ENCODE measurements around the gene JADE2. TPM values are rescaled to one million over a fixed set of nuclear protein-coding genes. Genes with fewer than 3 reads are reported as not detected.

The JADE2 gene
- total RNA-seq, 1 donor from 2014 or later: 2.1 TPM

DNA sequence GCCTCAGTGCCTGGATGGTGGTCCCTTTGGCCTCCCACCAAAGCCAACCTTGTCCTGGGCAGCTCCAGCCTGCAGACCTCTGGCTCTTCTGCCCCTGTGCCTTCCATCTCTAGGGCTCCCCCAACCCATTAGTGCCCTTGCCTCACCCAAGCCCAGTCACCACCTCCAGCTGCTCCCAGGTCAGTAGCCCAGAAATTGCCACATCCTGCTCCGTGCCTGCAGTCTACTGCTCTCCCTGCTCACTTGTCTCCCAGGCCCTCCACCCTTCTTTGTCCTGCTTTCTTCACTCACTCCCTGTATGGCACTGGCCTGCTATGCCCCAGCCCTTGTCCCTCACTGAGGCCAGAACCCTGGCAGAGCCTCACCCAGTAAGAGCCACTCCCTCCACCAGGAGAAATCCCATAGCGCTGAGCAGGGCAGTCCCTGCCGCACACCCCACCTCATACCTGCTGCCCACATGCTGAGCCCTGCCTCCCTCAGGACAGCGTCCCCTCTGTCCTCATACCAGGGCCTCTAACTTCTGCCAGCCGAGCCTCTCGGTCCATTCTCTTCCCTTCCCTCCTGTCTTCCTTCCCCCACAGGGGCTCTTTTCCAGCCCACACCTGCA is 44.4 kb downstream of the JADE2 start:
- no peaks in the 10 kb centered on the region for H3K36me3 Mint-ChIP-seq (ENCODE audit: unreplicated experiment)

DNA sequence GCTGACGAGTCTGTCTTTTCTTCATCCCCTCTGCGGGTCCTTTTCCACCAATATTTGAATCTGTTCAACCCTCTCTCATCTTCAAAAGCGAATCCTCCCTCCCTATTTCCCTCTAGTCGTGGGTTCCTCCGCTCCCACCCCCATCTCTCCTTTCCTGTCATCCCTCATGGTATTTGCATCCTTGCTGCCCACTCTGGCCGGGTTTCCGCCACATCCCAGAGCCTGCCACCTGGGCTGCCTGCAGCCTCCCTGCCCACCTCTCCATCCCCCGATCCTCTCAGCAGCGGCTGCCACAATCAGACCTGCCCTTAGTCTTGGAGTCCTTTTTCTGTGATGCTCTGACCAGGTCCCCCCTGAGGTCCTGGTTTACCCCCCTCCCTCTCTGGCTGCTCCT is 44.9 kb downstream of the JADE2 start:
- Mint-ChIP-seq H3K27ac (ENCODE audit: unreplicated experiment) (no peak overlapping the region), H3K4me1 (ENCODE audit: low read depth, unreplicated experiment) (no peaks in the 10 kb centered on the region), H3K36me3 (ENCODE audit: unreplicated experiment) (no peaks in the 10 kb centered on the region), H3K9me3 (ENCODE audit: unreplicated experiment) (peaks cover 6% of the 10 kb centered on the region), H3K4me3 (ENCODE audit: unreplicated experiment) (no peak overlapping the region), H3K27me3 (ENCODE audit: unreplicated experiment) (peaks cover 12% of the 10 kb centered on the region)
- DNase-seq: no peak
- no peak for TF ChIP-seq CTCF (IDR thresholded peaks at IDR 0.05; ENCODE audit: partially characterized antibody, unreplicated experiment)

More for the DNA sequence above, 44.4 kb downstream of the JADE2 start:
- TF ChIP-seq CTCF (IDR thresholded peaks at IDR 0.05; ENCODE audit: partially characterized antibody, unreplicated experiment): no peak
- Mint-ChIP-seq H3K9me3 (ENCODE audit: unreplicated experiment) (peaks cover 6% of the 10 kb centered on the region), H3K27me3 (ENCODE audit: unreplicated experiment) (peaks cover 12% of the 10 kb centered on the region), H3K4me3 (ENCODE audit: unreplicated experiment) (no peak overlapping the region), H3K4me1 (ENCODE audit: low read depth, unreplicated experiment) (no peaks in the 10 kb centered on the region), H3K27ac (ENCODE audit: unreplicated experiment) (no peak overlapping the region)
- DNase-seq: no peak

DNA sequence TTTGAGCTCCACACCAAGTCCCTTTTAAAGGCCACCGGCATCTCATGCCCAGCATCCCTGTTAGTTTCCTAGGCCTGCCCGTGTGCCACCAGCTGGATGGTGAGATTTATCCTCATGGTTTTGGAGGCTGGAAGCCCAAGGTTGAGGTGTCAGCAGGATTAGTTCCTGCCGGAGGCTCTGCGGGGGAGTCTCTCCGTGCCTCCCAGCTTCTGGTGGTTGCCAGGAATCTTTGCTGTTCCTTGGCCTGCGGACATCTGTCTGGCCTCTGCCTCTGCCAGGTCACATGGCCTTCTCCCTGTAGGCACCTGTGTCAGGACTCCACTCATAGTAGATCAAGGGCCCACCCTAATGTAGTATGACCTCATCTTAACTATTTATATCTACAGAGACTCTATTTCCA is 45.4 kb downstream of the JADE2 start:
- Mint-ChIP-seq H3K27me3 (ENCODE audit: unreplicated experiment) (peaks cover 10% of the 10 kb centered on the region), H3K4me3 (ENCODE audit: unreplicated experiment) (no peak overlapping the region), H3K9me3 (ENCODE audit: unreplicated experiment) (peaks cover 6% of the 10 kb centered on the region), H3K36me3 (ENCODE audit: unreplicated experiment) (no peaks in the 10 kb centered on the region), H3K4me1 (ENCODE audit: low read depth, unreplicated experiment) (no peaks in the 10 kb centered on the region), H3K27ac (ENCODE audit: unreplicated experiment) (no peak overlapping the region)
- DNase-seq: no peak
- TF ChIP-seq CTCF (IDR thresholded peaks at IDR 0.05; ENCODE audit: partially characterized antibody, unreplicated experiment): no peak

DNA sequence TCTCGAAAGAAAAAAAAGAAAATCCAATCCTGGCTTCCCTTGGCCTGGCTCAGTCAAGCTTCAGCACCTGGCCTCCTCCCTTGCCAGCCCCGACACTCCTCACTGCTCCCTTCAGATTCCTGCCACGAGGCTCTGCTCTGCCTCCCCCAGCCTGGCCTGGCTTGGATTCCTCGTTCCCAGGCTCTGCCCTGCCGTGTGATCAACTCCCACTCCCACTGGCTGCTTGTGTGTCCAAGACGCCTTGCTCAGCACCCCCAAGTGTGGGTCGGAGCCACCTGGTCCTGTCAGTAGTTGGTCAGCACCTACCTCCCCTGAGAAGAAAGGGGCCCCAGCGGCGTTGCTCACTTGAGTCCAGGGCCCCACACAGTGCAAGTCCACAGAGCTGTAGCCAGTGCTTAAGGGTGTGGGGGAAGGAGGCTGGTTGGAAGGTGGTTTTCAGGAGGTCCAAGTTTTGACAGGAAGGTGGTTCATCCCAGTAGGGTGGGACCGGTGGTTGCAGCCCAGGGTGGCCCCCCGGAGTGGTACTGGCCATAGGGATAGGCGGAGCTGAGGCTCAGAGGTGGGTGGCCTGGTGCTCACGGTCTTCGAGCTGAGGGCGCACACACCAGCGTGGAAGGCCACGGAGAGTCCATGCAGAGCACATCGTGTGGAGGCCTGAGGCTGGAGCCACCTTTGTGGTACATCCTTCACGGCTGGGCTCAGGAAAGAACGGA is 46.4 kb downstream of the JADE2 start:
- H3K36me3 Mint-ChIP-seq (ENCODE audit: unreplicated experiment): no peaks in the 10 kb centered on the region
- TF ChIP-seq CTCF (IDR thresholded peaks at IDR 0.05; ENCODE audit: partially characterized antibody, unreplicated experiment): no peak
- H3K4me3 Mint-ChIP-seq (ENCODE audit: unreplicated experiment): no peak overlapping the region
- H3K4me1 Mint-ChIP-seq (ENCODE audit: low read depth, unreplicated experiment): no peaks in the 10 kb centered on the region
- no peak for DNase-seq
- H3K27me3 Mint-ChIP-seq (ENCODE audit: unreplicated experiment): peaks cover 8% of the 10 kb centered on the region
- H3K9me3 Mint-ChIP-seq (ENCODE audit: unreplicated experiment): peaks cover 6% of the 10 kb centered on the region
- H3K27ac Mint-ChIP-seq (ENCODE audit: unreplicated experiment): no peak overlapping the region

- Mint-ChIP-seq H3K9me3 (ENCODE audit: unreplicated experiment) (peaks cover 6% of the 10 kb centered on the region), H3K27me3 (ENCODE audit: unreplicated experiment) (peaks cover 8% of the 10 kb centered on the region), H3K4me3 (ENCODE audit: unreplicated experiment) (no peak overlapping the region), H3K36me3 (ENCODE audit: unreplicated experiment) (no peaks in the 10 kb centered on the region), H3K27ac (ENCODE audit: unreplicated experiment) (no peak overlapping the region), H3K4me1 (ENCODE audit: low read depth, unreplicated experiment) (no peaks in the 10 kb centered on the region)
- no peak for TF ChIP-seq CTCF (IDR thresholded peaks at IDR 0.05; ENCODE audit: partially characterized antibody, unreplicated experiment)
- DNase-seq: no peak
Measured at GRCh38 chr5:134572811-134573210, 47.3 kb downstream of the JADE2 start.

All from glutamatergic neuron (in vitro differentiated cells).